ENCODE data around the gene STXBP1. TPM values are rescaled to one million over a fixed set of nuclear protein-coding genes. Genes with fewer than 3 reads are reported as not detected.
A peak's percentile ranks its signal among the peaks of the same experiment; 100 is the strongest.

Gene STXBP1
- total and polyA plus RNA-seq, 2 experiments from 2014 or later: 28.5 to 43.7 TPM

DNA sequence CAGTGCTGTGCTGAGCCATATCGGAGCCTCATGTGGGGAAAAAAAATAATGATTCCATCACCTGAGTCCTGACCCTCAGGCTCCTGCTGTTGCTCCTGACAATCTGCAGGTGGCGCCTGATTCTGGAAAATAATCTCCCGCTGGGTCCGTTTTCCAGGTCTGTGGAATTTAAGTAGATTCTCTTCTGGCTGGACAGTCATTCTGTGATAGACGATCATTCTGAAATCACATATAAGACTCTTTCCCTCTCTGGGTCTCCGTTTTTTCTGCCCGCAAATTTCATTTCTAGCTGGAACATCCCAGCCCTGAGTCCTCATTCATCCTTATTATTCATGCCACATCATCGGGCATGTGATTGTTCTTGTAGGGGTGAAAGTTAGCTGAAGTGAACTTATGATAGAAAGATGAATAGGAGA lies 22.1 kb upstream of the STXBP1 start:
- Histone ChIP-seq H3K4me1 (ENCODE audit: insufficient read depth) (peaks cover 10% of the 10 kb centered on the region), H3K4me3 (no peak overlapping the region), H4K20me1 (ENCODE audit: insufficient read depth) (no peaks in the 10 kb centered on the region), H3K79me2 (ENCODE audit: insufficient read depth) (peaks cover 38% of the 10 kb centered on the region), H3K9me3 (ENCODE audit: low read depth) (no peaks in the 10 kb centered on the region), H3F3A (ENCODE audit: insufficient read depth) (peaks cover 8% of the 10 kb centered on the region), H3K27me3 (replicated peaks; ENCODE audit: insufficient read depth) (no peaks in the 10 kb centered on the region), H3K36me3 (ENCODE audit: low read depth) (no peaks in the 10 kb centered on the region; the same call in 1 of the 2 replicates), H2AFZ (no peak overlapping the region), H3K4me2 (ENCODE audit: unreplicated experiment) (no peak overlapping the region), H3K9ac (no peak overlapping the region), H3K9me2 (ENCODE audit: insufficient read depth) (no peaks in the 10 kb centered on the region), H3K27ac (peak overlapping the region; percentile 9; the same call in 1 of the 2 replicates)
- WGBS, 2 experiments (ENCODE audit: low coverage in 1 of 2, low lambda C conversion rate in 2 of 2, missing lambda C conversion rate in 2 of 2): 13% methylated on average over 8 of the region's 8 CpGs
- DNase-seq: peak; percentile 87
- in situ Hi-C loops (cut with MboI): loop anchor here (5.0 to 10.0 kb wide), 2 partner anchors 88 to 145 kb away; partner anchors contain the start of gene TOR2A
- TF ChIP-seq EZH2 (IDR thresholded peaks at IDR 0.05; ENCODE audit: insufficient read depth, poor library complexity, severe bottlenecking): no peak

DNA sequence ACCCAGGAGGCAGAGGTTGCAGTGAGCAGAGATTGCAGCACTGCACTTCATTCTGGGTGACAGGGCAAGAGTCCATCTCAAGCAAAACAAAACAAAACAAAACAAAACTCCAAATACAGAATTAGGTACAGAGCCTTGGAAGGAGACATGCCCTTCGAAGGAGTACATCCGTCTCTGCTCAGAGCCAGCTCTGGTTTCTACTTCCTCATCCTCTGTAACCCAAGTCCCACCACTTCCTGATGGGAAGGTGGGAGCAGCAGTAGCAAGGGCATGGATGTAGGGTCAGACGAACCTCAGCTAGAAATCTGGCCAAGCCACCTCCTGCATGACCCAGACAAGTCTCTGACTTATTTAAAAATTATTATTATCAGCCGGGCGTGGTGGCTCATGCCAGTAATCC lies 16.5 kb upstream of the STXBP1 start:
- no peak overlapping the region for H2AFZ ChIP-seq
- TF ChIP-seq EZH2phosphoT487 (IDR thresholded peaks at IDR 0.05; ENCODE audit: insufficient read depth, low read depth): no peak
- no peak for TF ChIP-seq EZH2 (IDR thresholded peaks at IDR 0.05; ENCODE audit: insufficient read depth, poor library complexity, severe bottlenecking)
- no peaks in the 10 kb centered on the region for H3K9me3 ChIP-seq (ENCODE audit: low read depth)
- H3K79me2 ChIP-seq (ENCODE audit: insufficient read depth): no peaks in the 10 kb centered on the region
- in situ Hi-C loops (cut with MboI): loop anchor here (10.0 kb wide), 1 partner anchor 139 kb away; the partner anchor contains the start of gene TOR2A
- H3K4me3 ChIP-seq: no peak overlapping the region
- DNase-seq: no peak
- no peak overlapping the region for H3K4me2 ChIP-seq (ENCODE audit: unreplicated experiment)
- H3F3A ChIP-seq (ENCODE audit: insufficient read depth): peaks cover 7% of the 10 kb centered on the region; the same call in 1 of the 2 replicates
- 87 to 88% methylated on average over 5 of the region's 5 CpGs for WGBS, 2 experiments (ENCODE audit: low coverage in 1 of 2, low lambda C conversion rate in 2 of 2, missing lambda C conversion rate in 2 of 2)
- H3K36me3 ChIP-seq (ENCODE audit: low read depth): no peaks in the 10 kb centered on the region; the same call in 1 of the 2 replicates
- H3K27ac ChIP-seq: no peak overlapping the region
- H3K9me2 ChIP-seq (ENCODE audit: insufficient read depth): no peaks in the 10 kb centered on the region
- no peak overlapping the region for H3K9ac ChIP-seq
- H4K20me1 ChIP-seq (ENCODE audit: insufficient read depth): no peaks in the 10 kb centered on the region
- H3K27me3 ChIP-seq (replicated peaks; ENCODE audit: insufficient read depth): no peaks in the 10 kb centered on the region
- H3K4me1 ChIP-seq (ENCODE audit: insufficient read depth): no peaks in the 10 kb centered on the region

DNA sequence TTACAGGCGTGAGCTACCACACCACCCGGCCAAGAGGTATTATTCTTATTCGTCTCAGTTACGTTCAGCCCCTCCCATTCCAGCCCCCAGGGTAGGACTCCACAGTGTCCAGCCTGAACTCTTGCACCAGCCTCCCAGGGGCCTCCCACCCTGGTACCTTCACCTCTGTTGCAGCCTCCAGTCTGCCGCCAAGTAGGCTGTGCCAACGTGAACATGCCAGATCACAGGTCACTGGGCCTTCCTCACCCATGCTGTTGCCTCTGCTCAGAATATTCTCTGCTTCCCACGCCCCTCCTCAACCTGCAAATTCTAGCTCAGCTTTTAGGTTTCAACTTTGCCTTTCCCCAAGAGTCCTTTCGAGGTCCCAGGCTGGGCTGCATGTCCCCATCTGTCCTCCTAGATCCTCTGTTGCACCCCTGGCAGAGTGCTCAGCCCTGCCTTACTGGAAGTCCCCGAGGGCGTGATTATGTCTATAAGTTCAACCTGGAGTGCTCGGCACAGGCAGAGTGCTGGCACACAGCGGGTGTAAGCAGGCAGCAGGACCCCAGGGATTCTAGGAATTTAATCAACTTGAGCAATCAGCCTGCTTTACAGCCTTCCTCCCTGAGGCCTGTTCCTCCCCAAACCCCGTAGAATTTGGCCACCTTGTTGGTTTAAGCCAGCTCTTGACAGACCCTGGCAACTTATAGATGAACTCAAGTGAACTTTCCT lies 13.1 kb upstream of the STXBP1 start:
- no peaks in the 10 kb centered on the region for H3K9me3 ChIP-seq (ENCODE audit: low read depth)
- no peak overlapping the region for H2AFZ ChIP-seq
- H3K4me2 ChIP-seq (ENCODE audit: unreplicated experiment): no peak overlapping the region
- peaks cover 7% of the 10 kb centered on the region; the same call in 1 of the 2 replicates for H3F3A ChIP-seq (ENCODE audit: insufficient read depth)
- H3K9me2 ChIP-seq (ENCODE audit: insufficient read depth): no peaks in the 10 kb centered on the region
- H3K4me3 ChIP-seq: no peak overlapping the region
- in situ Hi-C loops (cut with MboI): loop anchor here (10.0 kb wide), 1 partner anchor 136 kb away; the partner anchor contains the start of gene TOR2A
- no peaks in the 10 kb centered on the region for H3K36me3 ChIP-seq (ENCODE audit: low read depth)
- TF ChIP-seq EZH2phosphoT487 (IDR thresholded peaks at IDR 0.05; ENCODE audit: insufficient read depth, low read depth) (no peak), EZH2 (IDR thresholded peaks at IDR 0.05; ENCODE audit: insufficient read depth, poor library complexity, severe bottlenecking) (no peak)
- DNase-seq: no peak
- 82 to 84% methylated on average over 13 of the region's 13 CpGs for WGBS, 2 experiments (ENCODE audit: low coverage in 1 of 2, low lambda C conversion rate in 2 of 2, missing lambda C conversion rate in 2 of 2)
- no peaks in the 10 kb centered on the region for H3K79me2 ChIP-seq (ENCODE audit: insufficient read depth)
- no peaks in the 10 kb centered on the region for H3K4me1 ChIP-seq (ENCODE audit: insufficient read depth)
- H3K9ac ChIP-seq: no peak overlapping the region
- no peaks in the 10 kb centered on the region for H3K27me3 ChIP-seq (replicated peaks; ENCODE audit: insufficient read depth)
- H3K27ac ChIP-seq: no peak overlapping the region
- no peaks in the 10 kb centered on the region for H4K20me1 ChIP-seq (ENCODE audit: insufficient read depth)

DNA sequence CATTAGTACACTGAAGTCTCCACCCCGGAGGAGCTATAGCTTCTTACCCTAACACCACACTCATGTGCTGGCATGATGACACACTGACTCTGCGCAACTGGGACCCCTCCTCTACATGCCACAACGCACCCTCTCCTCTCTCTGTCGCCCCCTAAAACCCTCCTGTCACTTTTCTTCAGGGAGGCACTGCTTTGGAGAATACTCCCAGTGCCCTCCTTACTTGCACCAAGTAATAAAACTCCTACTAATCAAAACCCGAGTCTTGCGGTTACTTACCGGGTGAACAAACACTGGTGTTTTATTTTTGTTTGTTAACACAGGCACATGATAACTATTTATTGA lies 12.6 kb upstream of the STXBP1 start:
- no peak overlapping the region for H2AFZ ChIP-seq
- H3K4me1 ChIP-seq (ENCODE audit: insufficient read depth): no peaks in the 10 kb centered on the region
- H3K9me3 ChIP-seq (ENCODE audit: low read depth): no peaks in the 10 kb centered on the region
- in situ Hi-C loops (cut with MboI): loop anchor here (10.0 kb wide), 1 partner anchor 135 kb away; the partner anchor contains the start of gene TOR2A
- no peak for DNase-seq
- no peaks in the 10 kb centered on the region for H4K20me1 ChIP-seq (ENCODE audit: insufficient read depth)
- H3K9ac ChIP-seq: no peak overlapping the region
- peaks cover 7% of the 10 kb centered on the region; the same call in 1 of the 2 replicates for H3F3A ChIP-seq (ENCODE audit: insufficient read depth)
- TF ChIP-seq EZH2 (IDR thresholded peaks at IDR 0.05; ENCODE audit: insufficient read depth, poor library complexity, severe bottlenecking): no peak
- TF ChIP-seq EZH2phosphoT487 (IDR thresholded peaks at IDR 0.05; ENCODE audit: insufficient read depth, low read depth): no peak
- no peak overlapping the region for H3K4me3 ChIP-seq
- no peaks in the 10 kb centered on the region for H3K9me2 ChIP-seq (ENCODE audit: insufficient read depth)
- no peaks in the 10 kb centered on the region for H3K27me3 ChIP-seq (replicated peaks; ENCODE audit: insufficient read depth)
- no peaks in the 10 kb centered on the region for H3K79me2 ChIP-seq (ENCODE audit: insufficient read depth)
- H3K4me2 ChIP-seq (ENCODE audit: unreplicated experiment): no peak overlapping the region
- no peak overlapping the region for H3K27ac ChIP-seq
- no peaks in the 10 kb centered on the region for H3K36me3 ChIP-seq (ENCODE audit: low read depth)
- 61 to 67% methylated on average over 7 of the region's 7 CpGs for WGBS, 2 experiments (ENCODE audit: low coverage in 1 of 2, low lambda C conversion rate in 2 of 2, missing lambda C conversion rate in 2 of 2)

All from GM23248 (cell line).